Calu3 (cell line): Measurements from ENCODE around the gene DBNL. TPM values are rescaled to one million over a fixed set of nuclear protein-coding genes. Genes with fewer than 3 reads are reported as not detected.

Experiments
- BruUV-seq: library from RNA; stranded (reverse); fragments of 400-500 nt; replicated peaks from 2 replicates; lab custom pipeline; 2021; lab: Mats Ljungman, UMichigan
- CTCF ChIA-PET: fragments of 300-600 bp; sonication (Branson Sonifier 250); formaldehyde crosslinking; loops from one replicate; lab custom pipeline; 2022; ENCODE audit warnings: antibody characterized with exemption; lab: Charles Lee
- DNase-seq: peaks from one replicate; pipeline ENCODE4 v3.0.0; 2022
- H3K27ac Mint-ChIP-seq: one replicate; pipeline ENCODE4 v1.8.0; 2022; ENCODE audit warnings: mixed read lengths; ENCODE audit not compliant: unreplicated experiment
- H3K27me3 Mint-ChIP-seq: one replicate; pipeline ENCODE4 v1.8.0; 2022; ENCODE audit warnings: mixed read lengths; ENCODE audit not compliant: unreplicated experiment
- H3K36me3 Mint-ChIP-seq: one replicate; pipeline ENCODE4 v1.8.0; 2022; ENCODE audit warnings: mild to moderate bottlenecking, moderate library complexity, mixed read lengths; ENCODE audit not compliant: insufficient read depth, unreplicated experiment
- H3K4me1 Mint-ChIP-seq: one replicate; pipeline ENCODE4 v1.8.0; 2022; ENCODE audit warnings: mild to moderate bottlenecking, low read depth, mixed read lengths; ENCODE audit not compliant: unreplicated experiment
- H3K4me3 Mint-ChIP-seq: one replicate; pipeline ENCODE4 v1.8.0; 2022; ENCODE audit warnings: mild to moderate bottlenecking, low read depth, moderate library complexity, mixed read lengths; ENCODE audit not compliant: unreplicated experiment
- H3K9me3 Mint-ChIP-seq: one replicate; pipeline ENCODE4 v1.8.0; 2022; ENCODE audit warnings: low read depth, mixed read lengths; ENCODE audit not compliant: unreplicated experiment
- CTCF ChIP-seq: fragments of 200-600 bp; IDR thresholded peaks from one replicate; pipeline ENCODE4 v1.8.0; 2022; ENCODE audit warnings: antibody characterized with exemption; ENCODE audit not compliant: unreplicated experiment
- intact Hi-C: fragments of 100-400 bp; cut with micrococcal nuclease; formaldehyde crosslinking; loops from one replicate; pipeline ENCODE4 v1.10.0; 2022; ENCODE audit not compliant: unreplicated experiment
- total RNA-seq: library from RNA; stranded (reverse); gene quantifications from 2 replicates; pipeline ENCODE4 v1.2.3, GENCODE V29; 2022

Gene DBNL
- total RNA-seq, 1 experiment from 2014 or later = 164 TPM

GRCh38 chr7:44062180-44062902 is 17.8 kb downstream of the DBNL start:
- H3K9me3 Mint-ChIP-seq = no peaks in the 10 kb centered on the region
- H3K36me3 Mint-ChIP-seq = peaks cover 68% of the 10 kb centered on the region
- BruUV-seq = no TSS peak
- no peak overlapping the region for H3K27ac Mint-ChIP-seq
- no peak overlapping the region for H3K4me3 Mint-ChIP-seq
- CTCF ChIA-PET = interaction anchor here (0.6 to 1.3 kb wide), 2 partner anchors 8 to 10 kb away, joined by 3 to 5 read pairs; no protein-coding TSS in a partner anchor
- H3K4me1 Mint-ChIP-seq = peaks cover 9% of the 10 kb centered on the region
- H3K27me3 Mint-ChIP-seq = no peaks in the 10 kb centered on the region
- TF ChIP-seq CTCF = no peak
- DNase-seq = no peak
- intact Hi-C loops = no loop called here

- Mint-ChIP-seq H3K4me1 (peaks cover 14% of the 10 kb centered on the region), H3K9me3 (no peaks in the 10 kb centered on the region), H3K27ac (no peak overlapping the region), H3K4me3 (no peak overlapping the region), H3K36me3 (peaks cover 68% of the 10 kb centered on the region), H3K27me3 (no peaks in the 10 kb centered on the region)
- TF ChIP-seq CTCF = no peak
- no peak for DNase-seq
- no TSS peak for BruUV-seq
- CTCF ChIA-PET = interaction anchor here (0.6 to 1.3 kb wide), 3 partner anchors 8 to 975 kb away, joined by 3 to 5 read pairs (median 4); no protein-coding TSS in a partner anchor
- intact Hi-C loops = no loop called here
These were observed 18.4 kb downstream of the DBNL start for GRCh38 chr7:44062903-44063295.

- no peak for DNase-seq
- no TSS peak for BruUV-seq
- H3K4me3 Mint-ChIP-seq = no peak overlapping the region
- H3K36me3 Mint-ChIP-seq = peaks cover 68% of the 10 kb centered on the region
- peaks cover 21% of the 10 kb centered on the region for H3K4me1 Mint-ChIP-seq
- H3K27me3 Mint-ChIP-seq = no peaks in the 10 kb centered on the region
- H3K9me3 Mint-ChIP-seq = no peaks in the 10 kb centered on the region
- intact Hi-C loops = no loop called here
- TF ChIP-seq CTCF = no peak
- H3K27ac Mint-ChIP-seq = no peak overlapping the region
- CTCF ChIA-PET = interaction anchor here (0.7 kb wide), 1 partner anchor 974 kb away, joined by 4 read pairs; no protein-coding TSS in a partner anchor
These were observed 19.0 kb downstream of the DBNL start for GRCh38 chr7:44063547-44063893.

GRCh38 chr7:44063894-44064651 is 19.6 kb downstream of the DBNL start:
- H3K4me1 Mint-ChIP-seq = peaks cover 23% of the 10 kb centered on the region
- no peaks in the 10 kb centered on the region for H3K27me3 Mint-ChIP-seq
- no peak for TF ChIP-seq CTCF
- intact Hi-C loops = no loop called here
- H3K4me3 Mint-ChIP-seq = no peak overlapping the region
- no peak overlapping the region for H3K27ac Mint-ChIP-seq
- CTCF ChIA-PET = interaction anchor here (0.6 kb wide), 2 partner anchors 12 to 484 kb away, joined by 3 to 5 read pairs; no protein-coding TSS in a partner anchor
- H3K9me3 Mint-ChIP-seq = no peaks in the 10 kb centered on the region
- H3K36me3 Mint-ChIP-seq = peaks cover 67% of the 10 kb centered on the region
- BruUV-seq = no TSS peak
- DNase-seq = no peak
